ENCODE measurements around the gene ALPK3.

The ALPK3 gene

GRCh38 chr15:84886984-84887299 is 69.8 kb downstream of the ALPK3 start:
- no peak overlapping the region for H3K27ac ChIP-seq (ENCODE audit: low read length)
- no peak overlapping the region for H3K9ac ChIP-seq (ENCODE audit: low read length)
- H3K79me2 ChIP-seq (ENCODE audit: low read length) = no peaks in the 10 kb centered on the region
- H3K36me3 ChIP-seq (replicated peaks; ENCODE audit: low read depth, low read length) = no peaks in the 10 kb centered on the region
- H3K27me3 ChIP-seq (ENCODE audit: low read depth, low read length) = 0 out of 2 replicates have a peak, but pooled peaks cover 3% of the 10 kb centered on the region
- no peak overlapping the region for H2AFZ ChIP-seq (ENCODE audit: low read depth, low read length)
- H4K20me1 ChIP-seq (ENCODE audit: insufficient read depth, low read length) = no peaks in the 10 kb centered on the region
- H3K4me2 ChIP-seq (ENCODE audit: low read length) = no peak overlapping the region
- H3K9me3 ChIP-seq (ENCODE audit: insufficient read depth, low read length) = no peaks in the 10 kb centered on the region
- no peak for TF ChIP-seq EZH2phosphoT487 (IDR thresholded peaks at IDR 0.05; ENCODE audit: low read depth)
- TF ChIP-seq, protein P1, sequence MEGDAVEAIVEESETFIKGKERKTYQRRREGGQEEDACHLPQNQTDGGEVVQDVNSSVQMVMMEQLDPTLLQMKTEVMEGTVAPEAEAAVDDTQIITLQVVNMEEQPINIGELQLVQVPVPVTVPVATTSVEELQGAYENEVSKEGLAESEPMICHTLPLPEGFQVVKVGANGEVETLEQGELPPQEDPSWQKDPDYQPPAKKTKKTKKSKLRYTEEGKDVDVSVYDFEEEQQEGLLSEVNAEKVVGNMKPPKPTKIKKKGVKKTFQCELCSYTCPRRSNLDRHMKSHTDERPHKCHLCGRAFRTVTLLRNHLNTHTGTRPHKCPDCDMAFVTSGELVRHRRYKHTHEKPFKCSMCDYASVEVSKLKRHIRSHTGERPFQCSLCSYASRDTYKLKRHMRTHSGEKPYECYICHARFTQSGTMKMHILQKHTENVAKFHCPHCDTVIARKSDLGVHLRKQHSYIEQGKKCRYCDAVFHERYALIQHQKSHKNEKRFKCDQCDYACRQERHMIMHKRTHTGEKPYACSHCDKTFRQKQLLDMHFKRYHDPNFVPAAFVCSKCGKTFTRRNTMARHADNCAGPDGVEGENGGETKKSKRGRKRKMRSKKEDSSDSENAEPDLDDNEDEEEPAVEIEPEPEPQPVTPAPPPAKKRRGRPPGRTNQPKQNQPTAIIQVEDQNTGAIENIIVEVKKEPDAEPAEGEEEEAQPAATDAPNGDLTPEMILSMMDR (IDR thresholded peaks at IDR 0.05; ENCODE audit: low read depth, low read length) = no peak
- no peak overlapping the region for H3K4me3 ChIP-seq (ENCODE audit: low read length)
- peaks cover 11% of the 10 kb centered on the region for H3K4me1 ChIP-seq (ENCODE audit: low read length)

- Histone ChIP-seq H3K4me2 (ENCODE audit: low read length) (peak overlapping the region; percentile 56), H2AFZ (ENCODE audit: low read depth, low read length) (peak overlapping the region; percentile 95), H3K27ac (ENCODE audit: low read length) (0 out of 2 replicates have a peak overlapping the region, but pooled peaks have one; percentile 6), H3K4me1 (ENCODE audit: low read length) (peaks cover 11% of the 10 kb centered on the region), H3K9me3 (ENCODE audit: insufficient read depth, low read length) (no peaks in the 10 kb centered on the region), H3K79me2 (ENCODE audit: low read length) (no peaks in the 10 kb centered on the region), H3K36me3 (replicated peaks; ENCODE audit: low read depth, low read length) (no peaks in the 10 kb centered on the region), H4K20me1 (ENCODE audit: insufficient read depth, low read length) (no peaks in the 10 kb centered on the region), H3K9ac (ENCODE audit: low read length) (peak overlapping the region; percentile 39; the same call in 1 of the 2 replicates), H3K4me3 (ENCODE audit: low read length) (peak overlapping the region; percentile 12; the same call in 1 of the 2 replicates), H3K27me3 (ENCODE audit: low read depth, low read length) (0 out of 2 replicates have a peak, but pooled peaks cover 3% of the 10 kb centered on the region)
- no peak for TF ChIP-seq EZH2phosphoT487 (IDR thresholded peaks at IDR 0.05; ENCODE audit: low read depth)
- TF ChIP-seq, protein P1 (IDR thresholded peaks at IDR 0.05; ENCODE audit: low read depth, low read length) = no peak
These were observed 70.8 kb downstream of the ALPK3 start for GRCh38 chr15:84887938-84888337.

DNA sequence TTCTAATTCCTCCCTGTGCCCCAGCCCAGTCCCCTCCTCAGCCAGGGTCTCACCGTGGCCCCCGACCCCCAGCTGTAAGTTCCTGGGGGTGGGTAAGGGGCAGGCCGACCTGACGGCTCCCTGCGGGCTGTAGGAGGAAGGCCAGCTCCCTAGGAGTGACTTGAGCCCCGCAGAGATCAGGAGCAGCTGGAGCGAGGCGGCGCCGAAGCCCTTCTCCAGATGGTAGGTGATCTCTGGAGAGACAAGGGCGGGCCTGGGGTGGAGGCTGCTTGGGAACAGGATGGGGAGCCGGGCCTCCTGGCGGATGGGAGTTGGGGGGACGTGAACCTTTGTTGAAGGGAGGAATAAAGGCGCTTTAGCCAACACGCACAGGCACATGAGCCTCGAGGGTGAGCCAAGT is 71.5 kb downstream of the ALPK3 start:
- no peaks in the 10 kb centered on the region for H3K36me3 ChIP-seq (replicated peaks; ENCODE audit: low read depth, low read length)
- H3K4me3 ChIP-seq (ENCODE audit: low read length) = no peak overlapping the region
- no peaks in the 10 kb centered on the region for H4K20me1 ChIP-seq (ENCODE audit: insufficient read depth, low read length)
- no peak overlapping the region for H3K9ac ChIP-seq (ENCODE audit: low read length)
- no peak overlapping the region for H3K27ac ChIP-seq (ENCODE audit: low read length)
- 0 out of 2 replicates have a peak, but pooled peaks cover 3% of the 10 kb centered on the region for H3K27me3 ChIP-seq (ENCODE audit: low read depth, low read length)
- H3K4me2 ChIP-seq (ENCODE audit: low read length) = no peak overlapping the region
- peaks cover 11% of the 10 kb centered on the region for H3K4me1 ChIP-seq (ENCODE audit: low read length)
- TF ChIP-seq, protein P1 (IDR thresholded peaks at IDR 0.05; ENCODE audit: low read depth, low read length) = no peak
- TF ChIP-seq EZH2phosphoT487 (IDR thresholded peaks at IDR 0.05; ENCODE audit: low read depth) = no peak
- H3K79me2 ChIP-seq (ENCODE audit: low read length) = no peaks in the 10 kb centered on the region
- no peaks in the 10 kb centered on the region for H3K9me3 ChIP-seq (ENCODE audit: insufficient read depth, low read length)
- H2AFZ ChIP-seq (ENCODE audit: low read depth, low read length) = no peak overlapping the region

DNA sequence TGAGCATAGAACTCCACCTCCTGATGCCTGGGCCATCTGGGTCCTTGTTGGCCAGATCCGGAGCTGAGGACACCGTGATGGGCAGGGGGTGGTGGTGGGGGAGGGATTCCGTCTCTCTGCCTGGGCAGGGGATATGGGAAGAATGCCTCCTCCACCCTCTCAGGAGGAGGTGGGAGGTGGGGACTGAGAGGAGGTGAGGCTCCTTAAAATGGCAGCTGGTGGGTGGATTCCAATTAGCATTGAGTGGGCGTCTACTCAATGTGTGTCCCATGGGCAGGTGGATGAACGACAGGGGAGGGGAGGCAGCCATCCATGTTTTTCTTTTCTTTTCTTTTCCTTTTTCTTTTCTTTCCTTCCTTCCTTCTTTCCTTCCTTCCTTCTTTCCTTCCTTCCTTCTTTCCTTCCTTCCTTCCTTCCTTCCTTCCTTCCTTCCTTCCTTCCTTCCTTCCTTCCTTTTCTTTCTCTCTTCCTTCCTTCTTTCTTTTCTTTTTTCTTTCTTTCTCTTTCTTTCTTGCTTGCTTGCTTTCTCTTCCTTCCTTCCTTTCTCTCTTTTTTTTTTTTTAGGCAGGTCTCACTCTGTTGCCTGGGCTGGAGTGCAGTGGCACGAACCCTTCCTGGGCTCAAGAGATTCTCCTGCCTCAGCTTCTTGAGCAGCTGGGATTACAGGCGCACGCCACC is 72.3 kb downstream of the ALPK3 start:
- Histone ChIP-seq H3K9ac (ENCODE audit: low read length) (no peak overlapping the region), H4K20me1 (ENCODE audit: insufficient read depth, low read length) (no peaks in the 10 kb centered on the region), H3K9me3 (ENCODE audit: insufficient read depth, low read length) (no peaks in the 10 kb centered on the region), H3K79me2 (ENCODE audit: low read length) (no peaks in the 10 kb centered on the region), H3K27me3 (ENCODE audit: low read depth, low read length) (0 out of 2 replicates have a peak, but pooled peaks cover 3% of the 10 kb centered on the region), H3K4me1 (ENCODE audit: low read length) (peaks cover 11% of the 10 kb centered on the region), H3K36me3 (replicated peaks; ENCODE audit: low read depth, low read length) (no peaks in the 10 kb centered on the region), H2AFZ (ENCODE audit: low read depth, low read length) (no peak overlapping the region), H3K27ac (ENCODE audit: low read length) (no peak overlapping the region), H3K4me3 (ENCODE audit: low read length) (no peak overlapping the region), H3K4me2 (ENCODE audit: low read length) (no peak overlapping the region)
- TF ChIP-seq, protein P1 (IDR thresholded peaks at IDR 0.05; ENCODE audit: low read depth, low read length) = no peak
- no peak for TF ChIP-seq EZH2phosphoT487 (IDR thresholded peaks at IDR 0.05; ENCODE audit: low read depth)
